DND-41 (cell line): ENCODE measurements around the gene CWC15.

Experiments
- EZH2 ChIP-seq: IDR thresholded peaks from 3 replicates; pipeline ENCODE4 v1.6.1; 2012; ENCODE audit warnings: borderline replicate concordance, low read depth, mild to moderate bottlenecking, moderate library complexity, low read length, inconsistent platforms; ENCODE audit not compliant: severe bottlenecking
- TF ChIP-seq, protein P1 (sequence below): IDR thresholded peaks from 2 replicates; pipeline ENCODE4 v1.5.1; 2012; ENCODE audit warnings: borderline replicate concordance, low read length, moderate library complexity, mild to moderate bottlenecking; ENCODE audit not compliant: poor library complexity, severe bottlenecking; ENCODE audit errors: extremely low read depth

DNA sequence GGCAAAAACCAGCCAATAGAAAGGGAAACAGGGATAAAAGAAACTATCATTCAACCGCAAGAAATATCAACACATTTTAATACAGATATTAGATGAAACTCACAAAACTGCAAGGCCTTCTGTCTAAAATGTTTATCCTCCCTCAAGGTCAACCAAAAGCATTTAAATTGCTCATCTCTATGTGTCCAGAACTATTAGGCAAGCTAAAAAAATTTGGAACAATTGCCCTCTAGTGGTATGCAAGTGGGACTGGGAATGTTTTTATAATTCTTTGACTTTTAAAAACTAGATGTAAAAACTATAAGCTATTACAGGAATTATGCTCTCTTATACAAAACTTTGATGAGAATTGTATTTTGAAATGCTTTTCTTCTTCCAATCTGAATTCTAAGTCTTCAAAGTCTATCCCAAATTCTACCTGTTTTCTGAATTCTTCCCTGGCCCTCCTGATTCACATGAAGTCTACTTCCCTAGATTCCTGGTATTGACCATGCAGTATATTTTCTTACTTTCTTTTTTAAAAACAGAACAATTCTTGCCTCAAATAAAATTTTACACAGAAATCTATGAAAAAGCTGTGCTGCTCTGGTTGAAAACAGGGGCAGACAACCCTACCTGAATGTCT, 4.9 kb downstream of the CWC15 start:
- TF ChIP-seq, protein P1, sequence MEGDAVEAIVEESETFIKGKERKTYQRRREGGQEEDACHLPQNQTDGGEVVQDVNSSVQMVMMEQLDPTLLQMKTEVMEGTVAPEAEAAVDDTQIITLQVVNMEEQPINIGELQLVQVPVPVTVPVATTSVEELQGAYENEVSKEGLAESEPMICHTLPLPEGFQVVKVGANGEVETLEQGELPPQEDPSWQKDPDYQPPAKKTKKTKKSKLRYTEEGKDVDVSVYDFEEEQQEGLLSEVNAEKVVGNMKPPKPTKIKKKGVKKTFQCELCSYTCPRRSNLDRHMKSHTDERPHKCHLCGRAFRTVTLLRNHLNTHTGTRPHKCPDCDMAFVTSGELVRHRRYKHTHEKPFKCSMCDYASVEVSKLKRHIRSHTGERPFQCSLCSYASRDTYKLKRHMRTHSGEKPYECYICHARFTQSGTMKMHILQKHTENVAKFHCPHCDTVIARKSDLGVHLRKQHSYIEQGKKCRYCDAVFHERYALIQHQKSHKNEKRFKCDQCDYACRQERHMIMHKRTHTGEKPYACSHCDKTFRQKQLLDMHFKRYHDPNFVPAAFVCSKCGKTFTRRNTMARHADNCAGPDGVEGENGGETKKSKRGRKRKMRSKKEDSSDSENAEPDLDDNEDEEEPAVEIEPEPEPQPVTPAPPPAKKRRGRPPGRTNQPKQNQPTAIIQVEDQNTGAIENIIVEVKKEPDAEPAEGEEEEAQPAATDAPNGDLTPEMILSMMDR, result peak; percentile 54
- no peak for TF ChIP-seq EZH2
